HUES48 (cell line): ENCODE data around the gene NDUFS2.

Experiments
- H3K27ac ChIP-seq: one replicate; pipeline ENCODE4 v1.7.0; 2013; ENCODE audit warnings: low read depth, low read length, inconsistent platforms
- H3K27me3 ChIP-seq: 2 replicates; pipeline ENCODE4 v1.6.1; 2013; ENCODE audit warnings: mild to moderate bottlenecking, low read length; ENCODE audit not compliant: control insufficient read depth, insufficient read depth
- H3K36me3 ChIP-seq: 2 replicates; pipeline ENCODE4 v1.6.1; 2013; ENCODE audit warnings: low read length; ENCODE audit not compliant: control insufficient read depth, insufficient read depth
- H3K4me1 ChIP-seq: 2 replicates; pipeline ENCODE4 v1.6.1; 2013; ENCODE audit warnings: mild to moderate bottlenecking, low read length; ENCODE audit not compliant: control insufficient read depth, insufficient read depth
- H3K4me3 ChIP-seq: 2 replicates; pipeline ENCODE4 v1.5.1; 2013; ENCODE audit warnings: mild to moderate bottlenecking, low read depth, low read length
- H3K9ac ChIP-seq: 2 replicates; pipeline ENCODE4 v1.6.1; 2013; ENCODE audit warnings: mild to moderate bottlenecking, low read depth, low read length, moderate library complexity
- H3K9me3 ChIP-seq: 2 replicates; pipeline ENCODE4 v1.6.1; 2013; ENCODE audit warnings: low read length; ENCODE audit not compliant: control insufficient read depth, insufficient read depth

NDUFS2 gene

DNA sequence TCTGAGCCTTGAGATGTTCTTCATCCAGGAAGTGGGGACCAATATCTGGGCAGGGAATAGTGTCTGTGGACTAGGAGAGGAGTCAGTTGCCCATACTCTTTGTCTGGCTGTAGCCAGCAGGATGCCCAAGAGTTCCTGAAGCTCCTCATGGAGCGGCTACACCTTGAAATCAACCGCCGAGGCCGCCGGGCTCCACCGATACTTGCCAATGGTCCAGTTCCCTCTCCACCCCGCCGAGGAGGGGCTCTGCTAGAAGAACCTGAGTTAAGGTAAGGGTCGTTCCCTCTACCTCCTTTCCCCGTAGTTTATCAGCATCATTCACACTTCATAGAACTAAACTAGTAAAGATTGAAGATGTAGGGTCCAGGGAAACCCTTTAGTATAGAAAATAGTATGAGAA, 39.4 kb upstream of the NDUFS2 start:
- no peaks in the 10 kb centered on the region for H3K27me3 ChIP-seq
- peaks cover 42% of the 10 kb centered on the region for H3K36me3 ChIP-seq
- H3K27ac ChIP-seq: no peak overlapping the region
- H3K9ac ChIP-seq: no peak overlapping the region
- peaks cover 3% of the 10 kb centered on the region; the same call in 1 of the 2 replicates for H3K4me1 ChIP-seq
- no peak overlapping the region for H3K4me3 ChIP-seq
- no peaks in the 10 kb centered on the region for H3K9me3 ChIP-seq

DNA sequence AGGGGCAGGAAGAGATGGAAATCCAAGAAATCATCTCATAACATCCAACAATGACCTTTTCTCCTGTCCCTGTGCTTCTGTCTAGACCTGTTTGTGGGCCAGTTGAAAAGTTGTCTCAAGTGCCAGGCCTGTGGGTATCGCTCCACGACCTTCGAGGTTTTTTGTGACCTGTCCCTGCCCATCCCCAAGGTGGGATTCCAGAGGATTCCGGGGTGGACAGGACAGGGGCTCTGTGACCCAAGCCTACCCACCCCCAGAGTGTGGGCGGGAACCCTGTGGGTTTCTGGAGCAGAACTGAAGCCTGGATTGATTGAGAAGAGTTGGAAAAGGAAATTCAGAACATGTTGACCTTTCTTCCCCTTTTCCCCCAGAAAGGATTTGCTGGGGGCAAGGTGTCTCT, 38.4 kb upstream of the NDUFS2 start:
- Histone ChIP-seq H3K9me3 (no peaks in the 10 kb centered on the region), H3K27ac (no peak overlapping the region), H3K9ac (no peak overlapping the region), H3K27me3 (no peaks in the 10 kb centered on the region), H3K4me3 (no peak overlapping the region), H3K36me3 (peaks cover 35% of the 10 kb centered on the region), H3K4me1 (peaks cover 3% of the 10 kb centered on the region; the same call in 1 of the 2 replicates)

DNA sequence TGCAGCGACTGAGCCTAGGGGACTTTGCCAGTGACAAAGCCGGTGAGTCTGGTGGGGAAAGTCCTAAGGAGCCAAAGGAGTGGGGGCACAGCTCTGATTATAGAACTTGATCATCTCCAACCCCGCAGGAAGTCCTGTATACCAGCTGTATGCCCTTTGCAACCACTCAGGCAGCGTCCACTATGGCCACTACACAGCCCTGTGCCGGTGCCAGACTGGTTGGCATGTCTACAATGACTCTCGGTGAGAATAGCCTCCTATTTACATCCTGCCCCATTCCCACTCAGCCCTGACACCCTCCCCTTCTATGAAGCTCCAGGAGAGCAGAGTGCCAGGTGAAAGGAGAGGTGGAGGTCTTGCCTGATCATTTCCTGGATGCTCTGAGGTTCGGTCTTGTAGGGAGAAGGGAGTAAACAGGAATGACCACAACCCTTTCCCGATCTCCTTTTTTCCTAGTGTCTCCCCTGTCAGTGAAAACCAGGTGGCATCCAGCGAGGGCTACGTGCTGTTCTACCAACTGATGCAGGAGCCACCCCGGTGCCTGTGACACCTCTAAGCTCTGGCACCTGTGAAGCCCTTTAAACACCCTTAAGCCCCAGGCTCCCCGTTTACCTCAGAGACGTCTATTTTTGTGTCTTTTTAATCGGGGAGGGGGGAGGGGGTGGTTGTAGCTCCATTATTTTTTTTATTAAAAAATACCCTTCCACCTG, 37.1 kb upstream of the NDUFS2 start:
- Histone ChIP-seq H3K27ac (peak overlapping the region; percentile 83), H3K27me3 (no peaks in the 10 kb centered on the region), H3K4me1 (peaks cover 2% of the 10 kb centered on the region; the same call in 1 of the 2 replicates), H3K4me3 (peak overlapping the region; percentile 69), H3K36me3 (peaks cover 46% of the 10 kb centered on the region), H3K9ac (no peak overlapping the region), H3K9me3 (no peaks in the 10 kb centered on the region)

DNA sequence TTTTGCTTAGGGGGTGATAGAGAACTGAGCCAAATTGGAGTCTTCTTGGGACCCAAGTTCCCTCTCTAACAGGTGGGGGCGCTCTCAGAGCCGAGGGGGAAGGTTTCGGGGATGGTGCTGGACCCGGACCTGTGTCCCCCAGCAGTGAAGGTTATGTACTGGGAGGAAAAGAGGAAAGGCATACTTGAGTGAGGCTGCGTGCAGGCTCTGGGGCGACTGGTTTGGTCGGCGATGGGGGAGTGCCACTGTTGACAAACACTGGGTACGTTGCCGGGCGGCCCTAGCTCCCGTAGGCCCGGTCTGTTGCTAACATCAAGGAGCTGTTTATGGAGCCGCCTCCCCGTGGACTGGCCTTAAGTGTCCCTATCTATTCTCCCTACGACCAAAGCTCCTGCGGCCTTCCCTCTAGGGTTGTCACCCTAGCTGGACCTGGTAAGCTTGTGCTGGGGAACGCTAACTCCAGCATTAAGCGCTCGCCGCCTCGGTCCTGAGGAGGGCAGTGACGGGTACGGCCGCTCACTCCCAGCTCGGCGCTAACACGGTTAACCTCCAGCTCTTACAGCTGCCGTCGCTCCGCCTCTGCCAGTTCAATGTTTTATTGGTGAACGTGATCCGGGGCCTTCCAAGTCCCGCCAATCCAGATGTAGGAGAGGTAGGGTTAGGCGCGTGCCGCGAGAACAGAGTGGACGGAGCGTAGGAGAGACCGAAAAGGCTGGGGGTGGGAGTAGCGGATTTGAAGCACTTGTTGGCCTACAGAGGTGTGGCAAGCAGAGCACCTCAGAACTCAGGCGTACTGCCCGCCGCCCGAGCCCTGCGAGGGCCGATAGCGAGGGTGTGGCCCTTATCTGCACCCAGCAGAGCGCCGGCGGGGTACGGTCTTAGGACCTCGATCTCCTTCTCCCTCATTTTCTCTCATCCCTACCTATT, 36.2 kb upstream of the NDUFS2 start, which contains the start of gene PPOX:
Gene PPOX (plus strand): TSS at position 685 of the 927 bp plus-strand sequence. CDS start 422 bp downstream, outside the sequence.
- Histone ChIP-seq H3K36me3 (peaks cover 53% of the 10 kb centered on the region), H3K4me3 (peak within 1 kb of the TSS; percentile 69), H3K27me3 (no peaks in the 10 kb centered on the region), H3K4me1 (no peaks in the 10 kb centered on the region), H3K9ac (peak within 1 kb of the TSS; percentile 14; the same call in 1 of the 2 replicates), H3K9me3 (no peaks in the 10 kb centered on the region), H3K27ac (peak within 1 kb of the TSS; percentile 83)

DNA sequence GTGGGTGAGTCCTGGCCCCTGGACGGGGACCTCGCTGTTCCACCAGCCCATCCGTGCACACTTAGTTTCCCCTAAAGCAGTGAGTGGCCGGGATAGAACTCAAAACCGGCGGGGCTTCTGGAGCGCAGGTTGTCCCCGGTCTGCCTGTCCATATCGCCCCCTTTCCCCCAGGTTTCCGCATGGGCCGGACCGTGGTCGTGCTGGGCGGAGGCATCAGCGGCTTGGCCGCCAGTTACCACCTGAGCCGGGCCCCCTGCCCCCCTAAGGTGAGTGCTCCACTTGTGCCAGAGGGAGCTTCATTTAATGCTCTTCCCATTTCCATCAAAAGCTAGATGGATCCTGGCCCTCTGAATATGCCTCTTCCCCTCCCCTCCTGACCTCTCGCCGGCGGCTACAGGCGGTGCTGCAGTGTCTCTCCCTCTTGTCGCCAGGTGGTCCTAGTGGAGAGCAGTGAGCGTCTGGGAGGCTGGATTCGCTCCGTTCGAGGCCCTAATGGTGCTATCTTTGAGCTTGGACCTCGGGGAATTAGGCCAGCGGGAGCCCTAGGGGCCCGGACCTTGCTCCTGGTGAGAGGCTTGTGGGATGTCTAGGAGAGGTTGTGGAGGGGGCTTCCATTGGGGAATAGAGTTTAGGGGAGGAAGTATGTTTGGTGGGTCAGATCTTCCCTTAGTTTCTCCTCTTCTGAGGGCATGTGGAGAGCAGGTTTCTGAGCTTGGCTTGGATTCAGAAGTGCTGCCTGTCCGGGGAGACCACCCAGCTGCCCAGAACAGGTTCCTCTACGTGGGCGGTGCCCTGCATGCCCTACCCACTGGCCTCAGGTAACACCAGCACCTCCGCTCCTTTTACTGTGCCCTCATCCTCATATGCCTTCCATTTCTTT, 35.3 kb upstream of the NDUFS2 start:
- no peaks in the 10 kb centered on the region for H3K27me3 ChIP-seq
- H3K27ac ChIP-seq: peak overlapping the region; percentile 83
- H3K36me3 ChIP-seq: peaks cover 56% of the 10 kb centered on the region
- no peaks in the 10 kb centered on the region for H3K9me3 ChIP-seq
- H3K9ac ChIP-seq: peak overlapping the region; percentile 14; the same call in 1 of the 2 replicates
- H3K4me3 ChIP-seq: peak overlapping the region; percentile 69
- H3K4me1 ChIP-seq: no peaks in the 10 kb centered on the region

DNA sequence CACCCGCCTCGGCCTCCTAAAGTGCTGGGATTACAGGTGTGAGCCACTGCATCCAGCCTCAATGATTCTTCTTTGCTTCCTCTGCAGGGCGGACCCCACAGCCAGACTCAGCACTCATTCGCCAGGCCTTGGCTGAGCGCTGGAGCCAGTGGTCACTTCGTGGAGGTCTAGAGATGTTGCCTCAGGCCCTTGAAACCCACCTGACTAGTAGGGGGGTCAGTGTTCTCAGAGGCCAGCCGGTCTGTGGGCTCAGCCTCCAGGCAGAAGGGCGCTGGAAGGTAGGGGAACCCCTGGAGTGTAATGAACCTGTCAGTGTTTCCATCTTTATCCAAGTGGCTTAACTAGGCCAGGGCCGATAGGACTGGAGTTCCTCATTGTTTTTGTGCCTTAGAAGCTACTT, 33.3 kb upstream of the NDUFS2 start:
- Histone ChIP-seq H3K9me3 (no peaks in the 10 kb centered on the region), H3K36me3 (peaks cover 56% of the 10 kb centered on the region), H3K9ac (no peak overlapping the region), H3K4me1 (no peaks in the 10 kb centered on the region), H3K4me3 (no peak overlapping the region), H3K27me3 (no peaks in the 10 kb centered on the region), H3K27ac (no peak overlapping the region)

DNA sequence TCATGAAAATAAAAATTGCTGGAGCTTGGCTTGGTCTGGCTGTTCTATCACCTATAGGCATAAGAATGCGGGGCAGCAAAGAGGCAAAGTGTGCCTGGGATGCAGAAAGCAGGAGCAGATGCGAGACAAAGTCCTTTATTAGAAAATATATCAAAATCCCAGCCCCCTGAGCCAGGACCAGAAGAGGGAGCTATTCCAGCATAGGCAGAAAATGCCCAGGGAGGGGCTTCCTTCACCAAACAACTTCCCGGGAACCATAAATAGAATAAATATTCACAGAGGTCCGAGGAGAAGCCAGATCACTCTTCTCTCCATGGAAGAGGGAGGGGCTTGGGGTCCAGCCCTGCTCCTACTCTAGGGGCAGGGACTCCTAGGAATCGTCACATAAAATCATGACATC, 31.0 kb upstream of the NDUFS2 start:
- Histone ChIP-seq H3K36me3 (peaks cover 64% of the 10 kb centered on the region), H3K27ac (no peak overlapping the region), H3K9ac (no peak overlapping the region), H3K4me3 (no peak overlapping the region), H3K27me3 (no peaks in the 10 kb centered on the region), H3K4me1 (no peaks in the 10 kb centered on the region), H3K9me3 (no peaks in the 10 kb centered on the region)

DNA sequence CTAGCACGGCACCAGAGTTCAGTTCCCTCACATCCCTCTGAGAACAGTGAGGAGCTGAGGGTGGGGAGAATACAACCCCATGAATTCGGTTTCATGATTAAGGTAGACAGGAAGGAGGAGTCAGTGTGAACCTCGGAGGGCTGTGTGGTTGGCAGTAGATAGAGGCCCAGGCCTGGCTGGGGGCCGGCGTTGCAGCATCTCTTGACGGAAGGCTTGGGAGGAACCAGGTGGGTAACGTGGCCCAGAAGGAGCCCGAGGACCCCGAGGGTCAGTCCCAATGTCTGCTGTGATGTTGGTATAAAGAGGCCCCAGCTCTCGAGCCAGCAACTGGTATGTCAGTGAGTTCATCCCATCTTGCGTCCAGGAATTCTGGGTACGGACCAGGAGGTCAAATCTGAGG, 30.5 kb upstream of the NDUFS2 start:
- H3K9ac ChIP-seq: no peak overlapping the region
- H3K9me3 ChIP-seq: no peaks in the 10 kb centered on the region
- no peak overlapping the region for H3K4me3 ChIP-seq
- no peaks in the 10 kb centered on the region for H3K27me3 ChIP-seq
- H3K27ac ChIP-seq: no peak overlapping the region
- peaks cover 64% of the 10 kb centered on the region for H3K36me3 ChIP-seq
- H3K4me1 ChIP-seq: no peaks in the 10 kb centered on the region

DNA sequence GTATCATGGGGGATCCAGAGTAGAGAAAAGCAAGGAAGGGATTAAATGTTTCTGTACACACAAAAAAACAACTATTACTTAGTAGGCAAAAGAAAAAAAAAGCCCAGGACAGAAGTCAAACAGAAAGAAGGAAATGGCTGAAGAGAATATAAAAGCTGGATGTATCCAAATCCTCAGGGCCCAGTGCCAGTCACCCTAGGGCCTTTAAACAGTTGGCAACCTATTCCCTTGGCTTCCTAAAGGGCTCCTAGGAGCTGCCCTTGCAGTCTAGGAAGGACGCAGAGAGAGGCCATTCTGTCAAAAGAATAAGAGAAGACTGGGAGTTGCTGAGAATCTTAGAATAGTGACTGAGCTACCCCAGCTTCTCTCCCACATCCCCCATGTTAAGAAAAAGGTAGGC, 29.8 kb upstream of the NDUFS2 start:
- H3K4me3 ChIP-seq: no peak overlapping the region
- no peak overlapping the region for H3K9ac ChIP-seq
- peaks cover 64% of the 10 kb centered on the region for H3K36me3 ChIP-seq
- H3K9me3 ChIP-seq: no peaks in the 10 kb centered on the region
- H3K27me3 ChIP-seq: no peaks in the 10 kb centered on the region
- no peaks in the 10 kb centered on the region for H3K4me1 ChIP-seq
- H3K27ac ChIP-seq: no peak overlapping the region

DNA sequence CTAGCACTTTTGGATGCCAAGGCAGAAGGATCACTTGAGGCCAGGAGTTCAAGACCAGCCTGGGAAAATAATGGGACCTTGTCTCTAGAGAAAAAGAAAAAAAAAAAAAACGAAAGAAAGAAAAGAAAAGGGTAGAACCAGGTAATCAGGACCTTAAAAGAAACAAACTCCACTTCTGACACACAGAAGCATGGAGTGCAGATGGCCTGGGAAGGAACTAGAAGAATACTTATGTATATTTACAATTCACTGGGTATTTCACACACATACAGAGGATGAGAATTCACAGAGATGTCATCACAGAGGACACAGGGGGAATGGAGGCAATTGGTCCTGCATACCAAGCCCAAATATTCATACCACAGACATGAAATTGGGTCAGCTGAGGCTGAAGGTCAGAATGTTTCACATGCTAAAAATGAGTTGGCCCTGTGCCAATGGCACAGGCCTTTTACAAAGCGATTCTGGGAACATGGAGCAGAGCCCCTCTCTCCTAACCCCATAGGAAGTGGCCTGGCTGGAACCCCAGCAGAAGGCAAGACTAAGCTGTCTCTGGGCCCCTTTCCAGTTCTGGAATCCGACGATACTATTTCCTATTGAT, 29.3 kb upstream of the NDUFS2 start:
- peaks cover 64% of the 10 kb centered on the region for H3K36me3 ChIP-seq
- H3K9me3 ChIP-seq: no peaks in the 10 kb centered on the region
- H3K9ac ChIP-seq: no peak overlapping the region
- H3K27me3 ChIP-seq: no peaks in the 10 kb centered on the region
- no peak overlapping the region for H3K4me3 ChIP-seq
- peaks cover 3% of the 10 kb centered on the region; the same call in 1 of the 2 replicates for H3K4me1 ChIP-seq
- H3K27ac ChIP-seq: no peak overlapping the region
